K562 (cell line): ENCODE data around the gene MRPL4. TPM values are rescaled to one million over a fixed set of nuclear protein-coding genes. Genes with fewer than 3 reads are reported as not detected.

ENCODE experiments used
- CREB5 ChIP-seq: fragments of 250-450 bp; sonication (Bioruptor Pico); IDR thresholded peaks from 2 replicates; pipeline ENCODE4 v1.5.0; 2020; ENCODE audit warnings: mild to moderate bottlenecking
- ESRRA ChIP-seq: fragments of 450-650 bp; IDR thresholded peaks from 2 replicates; pipeline ENCODE4 v1.6.1; 2014; ENCODE audit warnings: low read depth, mild to moderate bottlenecking, moderate library complexity, borderline replicate concordance
- HMG20A ChIP-seq: fragments of 450-650 bp; formaldehyde crosslinking; conservative IDR thresholded peaks from 2 replicates; pipeline ENCODE4 v1.4.0; 2020; ENCODE audit warnings: mild to moderate bottlenecking, mixed read lengths
- MEIS2 ChIP-seq: fragments of 450-650 bp; IDR thresholded peaks from 2 replicates; pipeline ENCODE4 v1.6.1; 2014; ENCODE audit warnings: mild to moderate bottlenecking; ENCODE audit not compliant: partially characterized antibody
- NFE2 ChIP-seq: IDR thresholded peaks from 2 replicates; pipeline ENCODE4 v1.6.1; 2014; ENCODE audit warnings: antibody characterized with exemption, low read depth
- OTX1 ChIP-seq: fragments of 450-650 bp; formaldehyde crosslinking; IDR thresholded peaks from 2 replicates; pipeline ENCODE4 v1.4.0; 2022; ENCODE audit warnings: mild to moderate bottlenecking
- RBM15 ChIP-seq: fragments of 200-400 bp; formaldehyde crosslinking; IDR thresholded peaks from 2 replicates; pipeline ENCODE4 v1.6.1; 2018; ENCODE audit warnings: mild to moderate bottlenecking, low read length, moderate library complexity; ENCODE audit not compliant: insufficient read depth
- SMARCC2 ChIP-seq: fragments of 450-650 bp; IDR thresholded peaks from 2 replicates; pipeline ENCODE4 v1.6.1; 2017; ENCODE audit warnings: antibody characterized with exemption, moderate library complexity, mild to moderate bottlenecking, low read depth
- TRIM28 ChIP-seq: fragments of 450-650 bp; IDR thresholded peaks from 2 replicates; pipeline ENCODE4 v1.6.1; 2017
- ZFX ChIP-seq: sonication (generic); formaldehyde crosslinking; IDR thresholded peaks from 2 replicates; pipeline ENCODE4 v1.8.0; 2022; ENCODE audit warnings: mild to moderate bottlenecking, missing genetic modification reagents, moderate library complexity
- ZNF3 ChIP-seq: fragments of 250-450 bp; sonication (Bioruptor Pico); IDR thresholded peaks from 2 replicates; pipeline ENCODE4 v1.5.0; 2021; ENCODE audit warnings: mild to moderate bottlenecking, moderate library complexity
- ZNF324 ChIP-seq: fragments of 250-450 bp; sonication (Bioruptor Pico); IDR thresholded peaks from 2 replicates; pipeline ENCODE4 v1.4.0; 2020; ENCODE audit warnings: mild to moderate bottlenecking
- ZNF384 ChIP-seq: IDR thresholded peaks from 2 replicates; pipeline ENCODE4 v1.6.1; 2012; ENCODE audit warnings: low read depth, low read length, improper control_type of control experiment
- ZNF717 ChIP-seq: fragments of 250-450 bp; sonication (Bioruptor Pico); IDR thresholded peaks from 2 replicates; pipeline ENCODE4 v1.5.0; 2021
- ZSCAN32 ChIP-seq: fragments of 450-650 bp; formaldehyde crosslinking; IDR thresholded peaks from 2 replicates; pipeline ENCODE4 v1.4.0; 2020; ENCODE audit warnings: mild to moderate bottlenecking, moderate library complexity
- polyA plus RNA-seq, 8 experiments: library from polyadenylated mRNA; depleted of rRNA in 4 of 8; stranded (reverse) in 5 of 8; unstranded in 3 of 8; fragments of >200 nt; fragmentation: Nextera tagmentation in 2 of 8; fragmentation: Illumina TruSeq in 1 of 8; extraction: Ambion mirVana in 2 of 8; extraction: Trizol in 1 of 8; gene quantifications; 2 replicates each; pipeline versions ENCODE4 v1.2.1 to v1.2.3, GENCODE V29; 2011 to 2014; ENCODE audit warnings: inconsistent platforms in 1 of 8, missing spikeins in 1 of 8
- total RNA-seq, 7 experiments: library from RNA; depleted of rRNA in 6 of 7; stranded (reverse); fragments of >200 nt in 6 of 7; fragmentation: Illumina TruSeq in 2 of 7; extraction: Trizol in 2 of 7; gene quantifications; 2 replicates each; pipeline versions ENCODE4 v1.2.1 to v1.2.3, GENCODE V29; 2011 to 2021; ENCODE audit warnings: low replicate concordance in 1 of 7
- TF ChIP-seq, protein P1 (sequence below): fragments of 250-450 bp; sonication (Bioruptor Pico); IDR thresholded peaks from 2 replicates; pipeline ENCODE4 v1.5.0; 2022; ENCODE audit warnings: mild to moderate bottlenecking
- TF ChIP-seq, protein P2 (sequence below), 2 experiments: fragments of 450-650 bp; formaldehyde crosslinking in 1 of 2; IDR thresholded peaks; 2 replicates each; pipeline versions ENCODE4 v1.4.0 to v1.6.1; 2014 to 2020; ENCODE audit warnings: mild to moderate bottlenecking in 2 of 2, borderline replicate concordance in 1 of 2, low read depth in 1 of 2

Gene MRPL4
- total and polyA plus RNA-seq, 9 of the 15 experiments (the other 6 are each of a cell fraction or from before 2014, with no cell fraction given): 1.4 to 239 (median 64.9) TPM

GRCh38 chr19:10286803-10287737 is 35.1 kb downstream of the MRPL4 start, which contains the start of gene ICAM4 (continued):
- TF ChIP-seq, protein P1, sequence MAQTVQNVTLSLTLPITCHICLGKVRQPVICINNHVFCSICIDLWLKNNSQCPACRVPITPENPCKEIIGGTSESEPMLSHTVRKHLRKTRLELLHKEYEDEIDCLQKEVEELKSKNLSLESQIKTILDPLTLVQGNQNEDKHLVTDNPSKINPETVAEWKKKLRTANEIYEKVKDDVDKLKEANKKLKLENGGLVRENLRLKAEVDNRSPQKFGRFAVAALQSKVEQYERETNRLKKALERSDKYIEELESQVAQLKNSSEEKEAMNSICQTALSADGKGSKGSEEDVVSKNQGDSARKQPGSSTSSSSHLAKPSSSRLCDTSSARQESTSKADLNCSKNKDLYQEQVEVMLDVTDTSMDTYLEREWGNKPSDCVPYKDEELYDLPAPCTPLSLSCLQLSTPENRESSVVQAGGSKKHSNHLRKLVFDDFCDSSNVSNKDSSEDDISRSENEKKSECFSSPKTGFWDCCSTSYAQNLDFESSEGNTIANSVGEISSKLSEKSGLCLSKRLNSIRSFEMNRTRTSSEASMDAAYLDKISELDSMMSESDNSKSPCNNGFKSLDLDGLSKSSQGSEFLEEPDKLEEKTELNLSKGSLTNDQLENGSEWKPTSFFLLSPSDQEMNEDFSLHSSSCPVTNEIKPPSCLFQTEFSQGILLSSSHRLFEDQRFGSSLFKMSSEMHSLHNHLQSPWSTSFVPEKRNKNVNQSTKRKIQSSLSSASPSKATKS (CRISPR knock-in tag): no peak
- TF ChIP-seq SMARCC2 (no peak), ZNF324 (no peak), ESRRA (peak; percentile 21), ZFX (CRISPR knock-in tag) (peak; percentile 41), HMG20A (no peak), CREB5 (no peak; the same call in 1 of the 2 replicates), OTX1 (no peak), ZNF3 (CRISPR knock-in tag) (no peak), ZSCAN32 (CRISPR knock-in tag) (no peak), ZNF717 (peak; percentile 8; the same call in 1 of the 2 replicates), MEIS2 (no peak), ZNF384 (no peak), TRIM28 (no peak), NFE2 (no peak), RBM15 (no peak)
- TF ChIP-seq, protein P2, sequence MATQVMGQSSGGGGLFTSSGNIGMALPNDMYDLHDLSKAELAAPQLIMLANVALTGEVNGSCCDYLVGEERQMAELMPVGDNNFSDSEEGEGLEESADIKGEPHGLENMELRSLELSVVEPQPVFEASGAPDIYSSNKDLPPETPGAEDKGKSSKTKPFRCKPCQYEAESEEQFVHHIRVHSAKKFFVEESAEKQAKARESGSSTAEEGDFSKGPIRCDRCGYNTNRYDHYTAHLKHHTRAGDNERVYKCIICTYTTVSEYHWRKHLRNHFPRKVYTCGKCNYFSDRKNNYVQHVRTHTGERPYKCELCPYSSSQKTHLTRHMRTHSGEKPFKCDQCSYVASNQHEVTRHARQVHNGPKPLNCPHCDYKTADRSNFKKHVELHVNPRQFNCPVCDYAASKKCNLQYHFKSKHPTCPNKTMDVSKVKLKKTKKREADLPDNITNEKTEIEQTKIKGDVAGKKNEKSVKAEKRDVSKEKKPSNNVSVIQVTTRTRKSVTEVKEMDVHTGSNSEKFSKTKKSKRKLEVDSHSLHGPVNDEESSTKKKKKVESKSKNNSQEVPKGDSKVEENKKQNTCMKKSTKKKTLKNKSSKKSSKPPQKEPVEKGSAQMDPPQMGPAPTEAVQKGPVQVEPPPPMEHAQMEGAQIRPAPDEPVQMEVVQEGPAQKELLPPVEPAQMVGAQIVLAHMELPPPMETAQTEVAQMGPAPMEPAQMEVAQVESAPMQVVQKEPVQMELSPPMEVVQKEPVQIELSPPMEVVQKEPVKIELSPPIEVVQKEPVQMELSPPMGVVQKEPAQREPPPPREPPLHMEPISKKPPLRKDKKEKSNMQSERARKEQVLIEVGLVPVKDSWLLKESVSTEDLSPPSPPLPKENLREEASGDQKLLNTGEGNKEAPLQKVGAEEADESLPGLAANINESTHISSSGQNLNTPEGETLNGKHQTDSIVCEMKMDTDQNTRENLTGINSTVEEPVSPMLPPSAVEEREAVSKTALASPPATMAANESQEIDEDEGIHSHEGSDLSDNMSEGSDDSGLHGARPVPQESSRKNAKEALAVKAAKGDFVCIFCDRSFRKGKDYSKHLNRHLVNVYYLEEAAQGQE (IDR thresholded peaks at IDR 0.05; ENCODE audit: borderline replicate concordance): no peak
- TF ChIP-seq, protein P2 (CRISPR knock-in tag; IDR thresholded peaks at IDR 0.05; ENCODE audit: low read depth): no peak; the same call in 1 of the 2 replicates
